Body of pancreas (tissue), 4 donors: Measurements from ENCODE around the gene TOP1. TPM values are rescaled to one million over a fixed set of nuclear protein-coding genes. Genes with fewer than 3 reads are reported as not detected.

Experiments used
- ATAC-seq: fragments of 150-250 bp; one replicate; pipeline ENCODE4 v1.9.1; 2016
- DNase-seq, 4 donors: peaks; one replicate each; pipeline ENCODE4 v3.0.0-alpha.2; 2019
- H3K27ac ChIP-seq, 4 donors: fragments of 200-600 bp; sonication (generic); 1 replicate in 3 of 4; 2 replicates in 1 of 4; pipeline versions ENCODE4 v1.5.1 to v1.6.1; 2016 to 2019; ENCODE audit warnings: mild to moderate bottlenecking in 1 of 4, mixed read lengths in 1 of 4, moderate library complexity in 1 of 4
- H3K27me3 ChIP-seq, 2 donors: fragments of 200-600 bp; sonication (generic); one replicate each; pipeline ENCODE4 v1.6.0; 2016; ENCODE audit warnings: mild to moderate bottlenecking in 1 of 2
- H3K36me3 ChIP-seq, 2 donors: fragments of 200-600 bp; sonication (generic); replicated peaks in 1 of 2; 2 replicates each; pipeline ENCODE4 v1.5.1; 2016; ENCODE audit warnings: low read depth in 2 of 2; ENCODE audit not compliant: insufficient read depth in 1 of 2
- H3K4me1 ChIP-seq: fragments of 200-600 bp; sonication (generic); one replicate; pipeline ENCODE4 v1.6.0; 2016
- H3K4me3 ChIP-seq, 2 donors: fragments of 200-600 bp; sonication (generic); 1 replicate in 1 of 2; 2 replicates in 1 of 2; pipeline ENCODE4 v1.5.1; 2016 to 2019
- H3K9me3 ChIP-seq, 3 donors: fragments of 200-600 bp; sonication (generic); 1 replicate in 2 of 3; 2 replicates in 1 of 3; pipeline ENCODE4 v1.5.1; 2016
- CTCF ChIP-seq, 7 experiments: fragments of 450-650 bp in 4 of 7; fragments of 200-600 bp in 3 of 7; sonication (generic) in 3 of 7; IDR thresholded peaks; one replicate each; pipeline ENCODE4 v1.5.1; 2016 to 2019; ENCODE audit warnings: antibody characterized with exemption in 7 of 7
- POLR2A ChIP-seq, 3 donors: fragments of 450-650 bp; IDR thresholded peaks; one replicate each; pipeline ENCODE4 v1.6.1; 2016; ENCODE audit warnings: antibody characterized with exemption in 3 of 3, mild to moderate bottlenecking in 2 of 3
- WGBS, 2 donors: methylation state at CpG; one replicate each; pipeline ENCODE4 v1.1.5; 2017; 5-methylcytosine and 5-hydroxymethylcytosine counted together
- intact Hi-C: fragments of 100-400 bp; cut with DNase I; formaldehyde crosslinking; loops from one replicate; pipeline ENCODE4 v1.15.1; 2023
- microRNA-seq, 2 donors: library from miRNA; unstranded; fragments of <30 nt; microRNA quantifications; one replicate each; pipeline ENCODE4, GENCODE V29; 2016; ENCODE audit warnings: borderline number of aligned reads in 2 of 2, borderline replicate concordance in 2 of 2
- small RNA-seq: library from RNA; depleted of rRNA; stranded (forward); fragments of <200 nt; gene quantifications from one replicate; pipeline ENCODE3, GENCODE V24; 2016
- total RNA-seq, 2 donors: library from RNA; depleted of rRNA; stranded (reverse); fragments of >200 nt; gene quantifications; one replicate each; pipeline ENCODE4 v1.1.0, GENCODE V29; 2016

Gene TOP1
- total RNA-seq, 2 donors from 2014 or later, result 12.2 to 18.5 TPM

- Histone ChIP-seq H3K27ac (peak overlapping the region in 3 of 4 donors; percentile 2 to 34 (median 26)), H3K9me3 (no peaks in the 10 kb centered on the region), H3K4me3 (no peak overlapping the region), H3K4me1 (peaks cover 7% of the 10 kb centered on the region), H3K36me3 (peaks cover 0 to 2% of the 10 kb centered on the region in 2 donors), H3K27me3 (no peaks in the 10 kb centered on the region)
- DNase-seq, result peak in 1 of 4 donors; percentile 21
- intact Hi-C loops, result no loop called here
- TF ChIP-seq POLR2A (IDR thresholded peaks at IDR 0.05), result no peak
- no peak for TF ChIP-seq CTCF (IDR thresholded peaks at IDR 0.05)
- 73% methylated on average over 13 to 18 of the region's 18 CpGs for WGBS, 2 donors
- ATAC-seq, result no peak
Observed at GRCh38 chr20:41172296-41173140, 143.9 kb downstream of the TOP1 start.

- peak; percentile 85 to 91 (median 86) for DNase-seq
- ATAC-seq, result peak; percentile 92
- peaks cover 0 to 2% of the 10 kb centered on the region in 2 donors for H3K36me3 ChIP-seq
- intact Hi-C loops, result no loop called here
- peaks cover 7% of the 10 kb centered on the region for H3K4me1 ChIP-seq
- H3K27ac ChIP-seq, result peak overlapping the region in 2 of 4 donors; percentile 26 to 34
- H3K9me3 ChIP-seq, result no peaks in the 10 kb centered on the region
- TF ChIP-seq POLR2A (IDR thresholded peaks at IDR 0.05) (no peak), CTCF (IDR thresholded peaks at IDR 0.05) (peak; percentile 89 to 96 (median 95))
- H3K27me3 ChIP-seq, result no peaks in the 10 kb centered on the region
- 8 to 13% methylated on average over 5 to 9 of the region's 9 CpGs for WGBS, 2 donors
- H3K4me3 ChIP-seq, result no peak overlapping the region
Observed at GRCh38 chr20:41173161-41173721, 144.6 kb downstream of the TOP1 start.

- intact Hi-C loops, result no loop called here
- ATAC-seq, result no peak
- peaks cover 0 to 2% of the 10 kb centered on the region in 2 donors for H3K36me3 ChIP-seq
- peak in 1 of 4 donors; percentile 10 for DNase-seq
- H3K4me3 ChIP-seq, result no peak overlapping the region
- H3K27ac ChIP-seq, result no peak overlapping the region
- H3K9me3 ChIP-seq, result no peaks in the 10 kb centered on the region
- no peaks in the 10 kb centered on the region for H3K27me3 ChIP-seq
- peaks cover 7% of the 10 kb centered on the region for H3K4me1 ChIP-seq
- TF ChIP-seq CTCF (IDR thresholded peaks at IDR 0.05), result no peak
- no peak for TF ChIP-seq POLR2A (IDR thresholded peaks at IDR 0.05)
- WGBS, 2 donors, result 90 to 92% methylated on average over 12 of the region's 13 CpGs
Observed at GRCh38 chr20:41173791-41174341, 145.2 kb downstream of the TOP1 start.

Small RNAs within 50 kb of the gene (microRNA-seq; reads per million reads assigned to microRNA genes)
- 0 reads per million in 2 donors for gene MIR6871

Small RNAs within 50 kb of the gene (small RNA-seq; reads per million reads assigned to genes)
- not detected for gene MIR6871
- not detected for gene RNU2-52P

Other genes with a start within 250 kb of the TOP1 start
- 10 to 100 TPM; 40.0 to 87.7 TPM for gene PLCG1, start 108.7 kb downstream of the TOP1 start, total RNA-seq